ENCODE data around the gene ZNRF1. TPM values are rescaled to one million over a fixed set of nuclear protein-coding genes. Genes with fewer than 3 reads are reported as not detected.

ZNRF1 gene
- total and polyA plus RNA-seq, 2 of the 13 experiments (the other 11 are each of a cell fraction or from before 2014, with no cell fraction given): 43.9 to 58.7 TPM

DNA sequence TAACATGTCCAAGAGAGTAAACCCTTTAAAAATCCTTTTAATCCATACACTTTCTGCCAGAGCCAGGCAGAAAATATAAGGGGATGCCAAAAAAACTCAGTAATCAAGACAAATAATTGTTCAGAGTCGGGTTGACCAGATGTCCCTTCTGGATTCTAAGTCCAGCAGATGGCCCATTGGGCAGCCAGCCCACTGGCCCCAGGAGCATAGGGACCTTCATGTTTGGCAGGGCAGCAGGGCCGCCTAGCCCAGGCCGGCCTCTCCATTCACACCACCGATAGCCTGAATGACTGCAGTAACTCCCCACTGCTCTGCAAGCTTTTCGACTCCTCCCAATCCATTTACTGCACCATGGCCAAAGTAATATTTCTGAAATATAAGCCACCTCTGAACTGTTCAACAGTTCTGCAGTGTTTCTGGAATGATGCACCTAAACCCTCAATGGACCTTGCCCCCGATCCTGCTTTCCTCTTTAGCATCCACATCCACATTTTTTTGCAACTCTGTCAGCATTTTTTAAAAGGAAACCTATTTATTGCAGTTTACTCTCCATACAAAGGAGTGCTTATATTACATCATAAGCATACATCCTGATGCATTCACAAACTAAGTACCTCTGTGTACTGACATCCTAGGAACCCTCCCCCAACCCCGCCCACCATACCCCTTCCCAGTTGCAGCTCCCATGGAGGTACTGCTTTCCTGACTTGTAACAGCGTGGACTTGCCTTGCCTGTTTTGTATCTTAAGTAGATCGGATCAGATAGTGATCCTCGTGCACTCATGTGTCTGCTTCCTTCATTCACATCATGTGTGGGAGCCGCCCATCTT, 71.4 kb downstream of the ZNRF1 start (continued):
- TF ChIP-seq, protein P1, sequence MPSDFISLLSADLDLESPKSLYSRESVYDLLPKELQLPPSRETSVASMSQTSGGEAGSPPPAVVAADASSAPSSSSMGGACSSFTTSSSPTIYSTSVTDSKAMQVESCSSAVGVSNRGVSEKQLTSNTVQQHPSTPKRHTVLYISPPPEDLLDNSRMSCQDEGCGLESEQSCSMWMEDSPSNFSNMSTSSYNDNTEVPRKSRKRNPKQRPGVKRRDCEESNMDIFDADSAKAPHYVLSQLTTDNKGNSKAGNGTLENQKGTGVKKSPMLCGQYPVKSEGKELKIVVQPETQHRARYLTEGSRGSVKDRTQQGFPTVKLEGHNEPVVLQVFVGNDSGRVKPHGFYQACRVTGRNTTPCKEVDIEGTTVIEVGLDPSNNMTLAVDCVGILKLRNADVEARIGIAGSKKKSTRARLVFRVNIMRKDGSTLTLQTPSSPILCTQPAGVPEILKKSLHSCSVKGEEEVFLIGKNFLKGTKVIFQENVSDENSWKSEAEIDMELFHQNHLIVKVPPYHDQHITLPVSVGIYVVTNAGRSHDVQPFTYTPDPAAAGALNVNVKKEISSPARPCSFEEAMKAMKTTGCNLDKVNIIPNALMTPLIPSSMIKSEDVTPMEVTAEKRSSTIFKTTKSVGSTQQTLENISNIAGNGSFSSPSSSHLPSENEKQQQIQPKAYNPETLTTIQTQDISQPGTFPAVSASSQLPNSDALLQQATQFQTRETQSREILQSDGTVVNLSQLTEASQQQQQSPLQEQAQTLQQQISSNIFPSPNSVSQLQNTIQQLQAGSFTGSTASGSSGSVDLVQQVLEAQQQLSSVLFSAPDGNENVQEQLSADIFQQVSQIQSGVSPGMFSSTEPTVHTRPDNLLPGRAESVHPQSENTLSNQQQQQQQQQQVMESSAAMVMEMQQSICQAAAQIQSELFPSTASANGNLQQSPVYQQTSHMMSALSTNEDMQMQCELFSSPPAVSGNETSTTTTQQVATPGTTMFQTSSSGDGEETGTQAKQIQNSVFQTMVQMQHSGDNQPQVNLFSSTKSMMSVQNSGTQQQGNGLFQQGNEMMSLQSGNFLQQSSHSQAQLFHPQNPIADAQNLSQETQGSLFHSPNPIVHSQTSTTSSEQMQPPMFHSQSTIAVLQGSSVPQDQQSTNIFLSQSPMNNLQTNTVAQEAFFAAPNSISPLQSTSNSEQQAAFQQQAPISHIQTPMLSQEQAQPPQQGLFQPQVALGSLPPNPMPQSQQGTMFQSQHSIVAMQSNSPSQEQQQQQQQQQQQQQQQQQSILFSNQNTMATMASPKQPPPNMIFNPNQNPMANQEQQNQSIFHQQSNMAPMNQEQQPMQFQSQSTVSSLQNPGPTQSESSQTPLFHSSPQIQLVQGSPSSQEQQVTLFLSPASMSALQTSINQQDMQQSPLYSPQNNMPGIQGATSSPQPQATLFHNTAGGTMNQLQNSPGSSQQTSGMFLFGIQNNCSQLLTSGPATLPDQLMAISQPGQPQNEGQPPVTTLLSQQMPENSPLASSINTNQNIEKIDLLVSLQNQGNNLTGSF (CRISPR knock-in tag; IDR thresholded peaks at IDR 0.05): no peak
- TF ChIP-seq ZNF34 (CRISPR knock-in tag; IDR thresholded peaks at IDR 0.05; ENCODE audit: borderline replicate concordance): no peak
- TF ChIP-seq ZBTB42 (CRISPR knock-in tag; IDR thresholded peaks at IDR 0.05): no peak
- no peak for TF ChIP-seq SMARCC2 (IDR thresholded peaks at IDR 0.05)
- TF ChIP-seq ARHGAP35 (CRISPR knock-in tag; IDR thresholded peaks at IDR 0.05; ENCODE audit: borderline replicate concordance): no peak
- TF ChIP-seq SIX1 (CRISPR knock-in tag; IDR thresholded peaks at IDR 0.05; ENCODE audit: borderline replicate concordance): peak; percentile 63; the same call in 1 of the 2 replicates
- TF ChIP-seq MTF1 (CRISPR knock-in tag; IDR thresholded peaks at IDR 0.05): no peak
- TF ChIP-seq, protein P2, sequence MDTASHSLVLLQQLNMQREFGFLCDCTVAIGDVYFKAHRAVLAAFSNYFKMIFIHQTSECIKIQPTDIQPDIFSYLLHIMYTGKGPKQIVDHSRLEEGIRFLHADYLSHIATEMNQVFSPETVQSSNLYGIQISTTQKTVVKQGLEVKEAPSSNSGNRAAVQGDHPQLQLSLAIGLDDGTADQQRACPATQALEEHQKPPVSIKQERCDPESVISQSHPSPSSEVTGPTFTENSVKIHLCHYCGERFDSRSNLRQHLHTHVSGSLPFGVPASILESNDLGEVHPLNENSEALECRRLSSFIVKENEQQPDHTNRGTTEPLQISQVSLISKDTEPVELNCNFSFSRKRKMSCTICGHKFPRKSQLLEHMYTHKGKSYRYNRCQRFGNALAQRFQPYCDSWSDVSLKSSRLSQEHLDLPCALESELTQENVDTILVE (CRISPR knock-in tag; IDR thresholded peaks at IDR 0.05): peak; percentile 52; the same call in 1 of the 2 replicates
- TF ChIP-seq, protein P3, sequence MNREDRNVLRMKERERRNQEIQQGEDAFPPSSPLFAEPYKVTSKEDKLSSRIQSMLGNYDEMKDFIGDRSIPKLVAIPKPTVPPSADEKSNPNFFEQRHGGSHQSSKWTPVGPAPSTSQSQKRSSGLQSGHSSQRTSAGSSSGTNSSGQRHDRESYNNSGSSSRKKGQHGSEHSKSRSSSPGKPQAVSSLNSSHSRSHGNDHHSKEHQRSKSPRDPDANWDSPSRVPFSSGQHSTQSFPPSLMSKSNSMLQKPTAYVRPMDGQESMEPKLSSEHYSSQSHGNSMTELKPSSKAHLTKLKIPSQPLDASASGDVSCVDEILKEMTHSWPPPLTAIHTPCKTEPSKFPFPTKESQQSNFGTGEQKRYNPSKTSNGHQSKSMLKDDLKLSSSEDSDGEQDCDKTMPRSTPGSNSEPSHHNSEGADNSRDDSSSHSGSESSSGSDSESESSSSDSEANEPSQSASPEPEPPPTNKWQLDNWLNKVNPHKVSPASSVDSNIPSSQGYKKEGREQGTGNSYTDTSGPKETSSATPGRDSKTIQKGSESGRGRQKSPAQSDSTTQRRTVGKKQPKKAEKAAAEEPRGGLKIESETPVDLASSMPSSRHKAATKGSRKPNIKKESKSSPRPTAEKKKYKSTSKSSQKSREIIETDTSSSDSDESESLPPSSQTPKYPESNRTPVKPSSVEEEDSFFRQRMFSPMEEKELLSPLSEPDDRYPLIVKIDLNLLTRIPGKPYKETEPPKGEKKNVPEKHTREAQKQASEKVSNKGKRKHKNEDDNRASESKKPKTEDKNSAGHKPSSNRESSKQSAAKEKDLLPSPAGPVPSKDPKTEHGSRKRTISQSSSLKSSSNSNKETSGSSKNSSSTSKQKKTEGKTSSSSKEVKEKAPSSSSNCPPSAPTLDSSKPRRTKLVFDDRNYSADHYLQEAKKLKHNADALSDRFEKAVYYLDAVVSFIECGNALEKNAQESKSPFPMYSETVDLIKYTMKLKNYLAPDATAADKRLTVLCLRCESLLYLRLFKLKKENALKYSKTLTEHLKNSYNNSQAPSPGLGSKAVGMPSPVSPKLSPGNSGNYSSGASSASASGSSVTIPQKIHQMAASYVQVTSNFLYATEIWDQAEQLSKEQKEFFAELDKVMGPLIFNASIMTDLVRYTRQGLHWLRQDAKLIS (CRISPR knock-in tag; IDR thresholded peaks at IDR 0.05): no peak
- TF ChIP-seq ZNF251 (CRISPR knock-in tag; IDR thresholded peaks at IDR 0.05): no peak
- TF ChIP-seq PCBP2 (optimal IDR thresholded peaks at IDR 0.05; ENCODE audit: low read depth, low read length, poor library complexity, severe bottlenecking): no peak
- TF ChIP-seq, protein P4, sequence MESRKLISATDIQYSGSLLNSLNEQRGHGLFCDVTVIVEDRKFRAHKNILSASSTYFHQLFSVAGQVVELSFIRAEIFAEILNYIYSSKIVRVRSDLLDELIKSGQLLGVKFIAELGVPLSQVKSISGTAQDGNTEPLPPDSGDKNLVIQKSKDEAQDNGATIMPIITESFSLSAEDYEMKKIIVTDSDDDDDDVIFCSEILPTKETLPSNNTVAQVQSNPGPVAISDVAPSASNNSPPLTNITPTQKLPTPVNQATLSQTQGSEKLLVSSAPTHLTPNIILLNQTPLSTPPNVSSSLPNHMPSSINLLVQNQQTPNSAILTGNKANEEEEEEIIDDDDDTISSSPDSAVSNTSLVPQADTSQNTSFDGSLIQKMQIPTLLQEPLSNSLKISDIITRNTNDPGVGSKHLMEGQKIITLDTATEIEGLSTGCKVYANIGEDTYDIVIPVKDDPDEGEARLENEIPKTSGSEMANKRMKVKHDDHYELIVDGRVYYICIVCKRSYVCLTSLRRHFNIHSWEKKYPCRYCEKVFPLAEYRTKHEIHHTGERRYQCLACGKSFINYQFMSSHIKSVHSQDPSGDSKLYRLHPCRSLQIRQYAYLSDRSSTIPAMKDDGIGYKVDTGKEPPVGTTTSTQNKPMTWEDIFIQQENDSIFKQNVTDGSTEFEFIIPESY (CRISPR knock-in tag; IDR thresholded peaks at IDR 0.05): 0 out of 2 replicates have a peak, but pooled peaks have one; percentile 8
- TF ChIP-seq, protein P5, sequence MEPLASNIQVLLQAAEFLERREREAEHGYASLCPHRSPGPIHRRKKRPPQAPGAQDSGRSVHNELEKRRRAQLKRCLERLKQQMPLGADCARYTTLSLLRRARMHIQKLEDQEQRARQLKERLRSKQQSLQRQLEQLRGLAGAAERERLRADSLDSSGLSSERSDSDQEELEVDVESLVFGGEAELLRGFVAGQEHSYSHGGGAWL (CRISPR knock-in tag; IDR thresholded peaks at IDR 0.05): no peak
- peak; percentile 60; the same call in 1 of the 2 replicates for TF ChIP-seq ZFP1 (CRISPR knock-in tag; IDR thresholded peaks at IDR 0.05)
- peak; percentile 47; the same call in 1 of the 2 replicates for TF ChIP-seq MIER2 (CRISPR knock-in tag; IDR thresholded peaks at IDR 0.05)
- no peak; the same call in 1 of the 2 replicates for TF ChIP-seq ZNF124 (CRISPR knock-in tag; IDR thresholded peaks at IDR 0.05)

Data from HepG2 (cell line).